ENCODE data around the gene ATG4C. TPM values are rescaled to one million over a fixed set of nuclear protein-coding genes. Genes with fewer than 3 reads are reported as not detected.
"Not testable (repeated sequence)": the region's sequence is repeated elsewhere in the genome, so short reads cannot be mapped to it uniquely, and the experiment has no call there.

ATG4C gene, protein sequence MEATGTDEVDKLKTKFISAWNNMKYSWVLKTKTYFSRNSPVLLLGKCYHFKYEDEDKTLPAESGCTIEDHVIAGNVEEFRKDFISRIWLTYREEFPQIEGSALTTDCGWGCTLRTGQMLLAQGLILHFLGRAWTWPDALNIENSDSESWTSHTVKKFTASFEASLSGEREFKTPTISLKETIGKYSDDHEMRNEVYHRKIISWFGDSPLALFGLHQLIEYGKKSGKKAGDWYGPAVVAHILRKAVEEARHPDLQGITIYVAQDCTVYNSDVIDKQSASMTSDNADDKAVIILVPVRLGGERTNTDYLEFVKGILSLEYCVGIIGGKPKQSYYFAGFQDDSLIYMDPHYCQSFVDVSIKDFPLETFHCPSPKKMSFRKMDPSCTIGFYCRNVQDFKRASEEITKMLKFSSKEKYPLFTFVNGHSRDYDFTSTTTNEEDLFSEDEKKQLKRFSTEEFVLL
- total RNA-seq, result 10 to 100 TPM; 14.6 to 15.9 TPM

DNA sequence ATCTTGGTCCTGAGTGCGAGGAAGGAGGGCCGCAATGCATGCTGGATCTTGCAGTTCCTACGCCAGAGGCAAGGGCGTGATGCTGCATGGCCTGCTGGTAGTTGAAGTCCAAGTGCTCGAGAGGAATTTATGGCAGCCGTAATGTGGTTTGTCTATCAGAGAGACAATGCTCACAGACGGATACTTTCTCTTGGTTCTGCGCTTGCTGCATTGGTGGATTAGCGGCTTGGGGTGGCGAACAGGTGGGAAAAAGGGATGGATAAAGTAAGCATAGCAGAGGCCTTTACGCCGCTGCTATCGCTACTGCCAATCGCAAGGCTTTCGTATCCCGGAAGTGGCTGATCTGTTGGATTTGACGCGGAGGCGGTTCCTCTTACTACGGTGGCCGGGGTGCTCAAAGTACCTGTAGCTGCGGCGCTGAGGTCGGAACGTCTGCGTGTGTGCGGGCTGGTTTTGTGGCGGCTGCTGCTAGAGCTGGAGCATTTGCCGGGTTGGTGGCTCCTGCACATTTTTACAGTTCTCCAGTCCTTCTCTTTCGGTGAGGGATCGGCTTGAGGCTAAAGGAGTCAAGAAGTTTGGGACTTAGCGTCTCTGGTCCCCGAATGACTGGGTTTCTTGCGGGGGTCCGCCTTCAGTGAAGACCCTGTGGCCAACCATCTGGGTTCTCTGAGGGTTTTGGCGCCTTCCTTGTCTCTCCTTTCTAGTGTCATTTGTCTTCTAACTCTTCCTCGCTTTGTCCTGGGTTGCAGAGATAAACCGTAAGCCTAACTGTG is at the start of gene ATG4C:
Gene ATG4C, plus strand, starts transcription at position 397 of the 773 bp plus-strand sequence. CDS start 19,655 bp downstream, outside the sequence.
- peaks cover 11% of the 10 kb centered on the region for H3K4me1 Mint-ChIP-seq (ENCODE audit: low read depth)
- H3K27me3 Mint-ChIP-seq, result peaks cover 4% of the 10 kb centered on the region
- POLR2A ChIA-PET, result interaction anchor here (1.0 kb wide), 1 partner anchor 348 kb away, joined by 4 read pairs; no protein-coding TSS in a partner anchor

DNA sequence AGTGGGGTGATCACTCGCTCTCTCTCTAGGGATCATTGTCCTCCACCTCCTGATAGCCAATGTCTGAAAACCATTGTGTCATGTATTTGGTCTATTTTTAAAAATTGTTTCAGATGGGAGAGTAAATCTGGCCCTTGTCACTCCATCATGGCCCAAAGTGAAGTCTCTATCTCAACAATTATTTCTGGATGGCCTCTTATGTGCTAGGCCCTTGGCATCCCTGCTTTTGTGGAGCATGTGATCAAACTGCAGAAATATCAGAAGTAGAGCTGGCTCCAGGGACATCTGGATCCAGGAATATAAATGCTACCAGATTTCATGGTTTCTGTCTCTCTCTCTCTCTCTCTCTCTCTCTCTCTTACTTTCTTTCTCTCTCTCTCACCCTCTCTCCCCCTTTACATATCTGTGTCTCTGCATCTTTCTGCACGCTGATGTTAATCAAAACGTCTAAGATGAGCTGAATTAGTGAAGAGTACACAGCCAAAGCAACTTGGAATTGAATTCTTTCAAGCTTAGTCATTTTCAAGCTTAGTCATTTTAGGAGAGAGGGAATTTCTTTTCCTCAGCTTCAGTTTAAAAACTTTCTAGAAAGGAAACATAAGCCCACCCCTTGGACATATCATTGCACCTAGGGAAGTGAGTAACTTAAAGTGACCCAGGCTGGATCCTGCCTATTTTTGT is 48.3 kb upstream of the ATG4C start:
- Mint-ChIP-seq H3K27ac (no peak overlapping the region), H3K27me3 (no peaks in the 10 kb centered on the region), H3K4me3 (no peak overlapping the region), H3K36me3 (no peaks in the 10 kb centered on the region), H3K9me3 (no peaks in the 10 kb centered on the region), H3K4me1 (ENCODE audit: low read depth) (no peaks in the 10 kb centered on the region)
- DNase-seq, result no peak
- intact Hi-C loops (cut with micrococcal nuclease), result no loop called here
- CTCF ChIA-PET, result interaction anchor here (1.0 to 1.3 kb wide), 2 partner anchors 10 to 228 kb away, joined by 3 to 4 read pairs; no protein-coding TSS in a partner anchor
- POLR2A ChIA-PET, result no interaction called here

More for the DNA sequence above, at the start of gene ATG4C:
- intact Hi-C loops (cut with micrococcal nuclease), result loop anchor here (1.0 to 5.0 kb wide), 5 partner anchors 95 to 1057 kb away; partner anchors contain the start of genes ALG6 and TM2D1
- no peaks in the 10 kb centered on the region for H3K36me3 Mint-ChIP-seq
- no peaks in the 10 kb centered on the region for H3K9me3 Mint-ChIP-seq
- H3K27ac Mint-ChIP-seq, result no peak within 1 kb of the TSS
- DNase-seq, result peak; percentile 95
- H3K4me3 Mint-ChIP-seq, result no peak within 1 kb of the TSS
- CTCF ChIA-PET, result no interaction called here

DNA sequence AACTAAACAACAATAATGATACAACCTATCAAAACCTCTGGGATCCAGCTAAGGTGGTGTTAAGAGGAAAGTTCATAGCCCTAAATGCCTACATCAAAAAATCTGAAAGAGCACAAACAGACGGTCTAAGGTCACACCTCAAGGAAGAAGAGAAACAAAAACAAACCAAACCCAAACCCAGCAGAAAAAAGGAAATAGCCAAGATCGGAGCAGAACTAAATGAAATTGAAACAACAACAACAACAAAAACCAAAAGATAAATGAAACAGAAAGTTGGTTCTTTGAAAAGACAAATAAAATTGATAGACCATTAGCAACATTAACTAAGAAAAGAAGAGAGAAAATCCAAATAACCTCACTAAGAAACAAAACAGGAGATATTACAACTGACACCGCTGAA is 43.2 kb upstream of the ATG4C start:
- CTCF ChIA-PET; H3K9me3 Mint-ChIP-seq; DNase-seq; intact Hi-C loops (cut with micrococcal nuclease); H3K4me3 Mint-ChIP-seq; H3K4me1 Mint-ChIP-seq (ENCODE audit: low read depth); POLR2A ChIA-PET; H3K36me3 Mint-ChIP-seq; H3K27ac Mint-ChIP-seq; H3K27me3 Mint-ChIP-seq: not testable (repeated sequence)

DNA sequence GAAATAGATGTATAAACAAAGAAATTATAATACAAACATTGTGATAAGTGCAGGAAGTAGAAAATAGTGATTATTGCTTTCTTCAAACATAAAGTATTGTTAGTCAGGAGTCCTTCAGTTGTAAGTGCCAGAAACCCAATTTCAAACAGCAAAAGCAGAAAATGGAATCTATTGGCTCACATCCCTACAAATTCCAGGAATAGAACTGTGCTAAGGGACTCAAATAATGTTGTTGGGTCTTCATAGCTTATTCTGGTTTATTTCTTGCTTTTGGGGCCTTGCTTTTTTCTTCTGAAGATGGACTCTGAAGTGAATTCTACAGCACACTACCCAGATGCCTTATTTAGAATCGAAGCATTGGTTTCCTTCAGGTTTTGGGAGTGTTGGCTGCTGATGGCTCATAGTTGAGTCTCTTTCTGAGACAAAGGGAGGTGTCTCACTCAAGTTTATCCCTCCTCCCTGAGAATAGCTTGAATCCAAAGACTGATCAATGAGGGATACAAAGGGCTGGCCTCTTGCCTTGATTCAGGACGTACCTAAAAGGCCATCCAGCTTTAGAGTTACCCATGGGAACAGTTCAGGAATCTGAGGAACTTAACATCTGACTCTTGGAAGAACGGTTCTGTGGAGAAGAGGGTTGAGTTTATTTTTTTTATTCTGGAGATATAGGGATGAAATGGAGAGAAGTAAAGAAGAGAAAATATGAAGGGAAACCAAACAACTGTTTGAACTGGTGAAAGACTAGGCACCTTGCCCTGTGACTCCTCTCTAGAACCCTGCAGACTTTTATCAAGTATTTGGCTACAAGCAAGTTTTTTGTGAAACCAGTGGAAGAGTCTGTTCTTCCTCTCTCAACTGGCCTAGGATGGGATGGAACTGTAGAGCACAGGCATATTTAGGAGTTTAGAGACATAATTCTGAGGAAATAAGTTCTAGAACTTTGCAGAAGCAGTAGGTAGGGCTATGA is 39.0 kb upstream of the ATG4C start:
- no peaks in the 10 kb centered on the region for H3K9me3 Mint-ChIP-seq
- H3K4me3 Mint-ChIP-seq, result no peak overlapping the region
- H3K36me3 Mint-ChIP-seq, result no peaks in the 10 kb centered on the region
- intact Hi-C loops (cut with micrococcal nuclease), result no loop called here
- DNase-seq, result no peak
- CTCF ChIA-PET, result interaction anchor here (0.6 to 4.2 kb wide), 5 partner anchors 9 to 569 kb away, joined by 3 to 75 read pairs (median 4); no protein-coding TSS in a partner anchor
- H3K4me1 Mint-ChIP-seq (ENCODE audit: low read depth), result no peaks in the 10 kb centered on the region
- POLR2A ChIA-PET, result interaction anchor here (0.7 kb wide), 1 partner anchor 254 kb away, joined by 3 read pairs; no protein-coding TSS in a partner anchor
- H3K27me3 Mint-ChIP-seq, result peaks cover 4% of the 10 kb centered on the region
- H3K27ac Mint-ChIP-seq, result no peak overlapping the region

DNA sequence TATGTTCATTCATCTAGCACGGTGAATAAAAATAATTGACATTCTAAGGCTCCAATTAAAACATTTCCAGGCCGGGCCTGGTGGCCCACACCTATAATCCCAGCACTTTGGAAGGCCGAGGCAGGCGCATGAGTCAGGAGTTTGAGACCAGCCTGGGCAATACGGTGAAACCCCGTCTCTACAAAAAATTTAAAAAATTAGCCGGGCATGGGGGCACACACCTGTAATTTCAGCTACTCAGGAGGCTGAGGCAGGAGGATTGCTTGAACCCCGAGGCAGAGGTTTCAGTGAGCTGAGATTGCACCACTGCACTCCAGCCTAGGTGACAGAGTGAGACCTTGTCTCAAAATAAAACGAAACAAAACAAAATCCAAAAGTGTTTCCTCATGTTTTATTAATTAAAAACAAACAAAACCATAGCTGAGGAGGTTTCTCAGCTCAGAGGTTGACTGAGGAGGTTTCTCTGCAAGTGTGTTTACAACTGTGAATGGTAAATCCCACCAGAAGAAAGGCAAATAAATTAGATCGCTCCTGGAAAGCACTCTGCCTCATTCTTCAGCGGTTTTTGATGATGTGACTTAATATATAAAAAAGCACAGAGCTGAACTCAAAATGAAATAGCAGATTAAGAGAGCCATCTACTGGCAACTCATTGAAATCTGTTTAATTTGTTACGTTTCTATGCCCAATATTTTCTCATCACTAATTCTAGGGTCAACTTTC is 37.7 kb upstream of the ATG4C start:
- intact Hi-C loops (cut with micrococcal nuclease), result loop anchor here (1.0 to 2.0 kb wide), 3 partner anchors 238 to 571 kb away; no protein-coding TSS in a partner anchor
- Mint-ChIP-seq H3K36me3 (no peaks in the 10 kb centered on the region), H3K4me1 (ENCODE audit: low read depth) (no peaks in the 10 kb centered on the region), H3K9me3 (no peaks in the 10 kb centered on the region), H3K27me3 (peaks cover 4% of the 10 kb centered on the region), H3K4me3 (no peak overlapping the region), H3K27ac (no peak overlapping the region)
- CTCF ChIA-PET, result interaction anchor here (0.7 to 4.2 kb wide), 26 partner anchors 10 to 663 kb away, joined by 3 to 75 read pairs (median 3); no protein-coding TSS in a partner anchor
- POLR2A ChIA-PET, result interaction anchor here (0.7 kb wide), 1 partner anchor 256 kb away, joined by 3 read pairs; no protein-coding TSS in a partner anchor
- no peak for DNase-seq

DNA sequence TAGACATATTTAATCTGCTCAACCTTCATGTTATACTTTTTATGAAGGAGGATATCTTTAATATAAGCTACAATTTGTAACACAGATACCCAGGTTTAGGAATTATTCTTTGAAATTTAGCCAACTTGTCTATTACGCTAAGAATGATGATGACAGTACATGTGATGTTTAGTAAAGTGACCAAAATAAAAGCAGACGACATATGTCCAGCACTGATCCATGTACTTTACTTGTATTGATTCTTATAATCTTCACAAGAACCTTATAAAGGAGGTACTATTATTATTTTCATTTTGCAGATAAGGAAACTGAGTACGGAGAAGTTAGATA is 37.2 kb upstream of the ATG4C start:
- POLR2A ChIA-PET, result no interaction called here

DNA sequence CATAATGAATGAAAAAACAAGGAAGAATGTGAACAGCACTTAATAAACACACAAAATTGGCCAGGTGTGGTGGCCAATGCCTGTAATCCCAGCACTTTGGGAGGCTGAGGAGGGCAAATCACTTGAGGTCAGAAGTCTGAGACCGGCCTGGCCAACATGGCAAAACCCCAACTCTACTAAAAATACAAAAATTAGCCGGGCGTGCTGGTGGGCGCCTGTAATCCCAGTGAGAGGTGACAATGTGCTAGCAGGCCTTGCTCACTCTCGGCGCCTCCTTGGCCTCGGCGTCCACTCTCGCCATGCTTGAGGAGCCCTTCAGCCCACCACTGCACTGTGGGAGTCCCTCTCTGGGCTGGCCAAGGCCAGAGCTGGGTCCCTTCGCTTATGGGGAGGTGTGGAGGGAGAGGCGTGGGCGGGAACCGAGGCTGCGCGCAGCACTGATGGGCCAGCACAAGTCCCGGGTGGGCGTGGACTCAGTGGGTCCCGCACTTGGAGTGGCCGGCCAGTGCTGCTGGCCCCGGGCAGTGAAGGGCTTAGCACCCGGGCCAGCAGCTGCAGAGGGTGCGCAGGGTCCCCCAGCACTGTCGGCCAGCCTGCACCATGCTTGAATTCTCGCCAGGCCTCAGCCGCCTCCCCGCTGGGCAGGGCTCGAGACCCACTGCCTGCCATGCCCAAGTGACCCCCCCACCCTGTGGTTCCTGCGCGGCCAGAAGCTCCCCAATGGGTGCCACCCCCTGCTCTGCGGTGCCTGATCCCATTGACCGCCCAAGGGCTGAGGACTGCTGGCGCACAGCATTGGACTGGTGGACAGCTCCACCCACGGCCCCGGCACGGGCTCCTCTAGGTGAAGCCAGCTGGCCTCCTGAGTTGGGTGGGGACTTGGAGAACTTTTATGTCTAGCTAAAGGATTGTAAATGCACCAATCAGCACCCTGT is 30.6 kb upstream of the ATG4C start:
- Mint-ChIP-seq H3K4me3 (no peak overlapping the region), H3K4me1 (ENCODE audit: low read depth) (no peaks in the 10 kb centered on the region), H3K36me3 (no peaks in the 10 kb centered on the region), H3K9me3 (no peaks in the 10 kb centered on the region), H3K27ac (no peak overlapping the region), H3K27me3 (peaks cover 2% of the 10 kb centered on the region)
- intact Hi-C loops (cut with micrococcal nuclease), result no loop called here
- ChIA-PET CTCF (no interaction called here), POLR2A (no interaction called here)
- no peak for DNase-seq

More for the DNA sequence above, 37.2 kb upstream of the ATG4C start:
- no peak overlapping the region for H3K4me3 Mint-ChIP-seq
- CTCF ChIA-PET, result interaction anchor here (0.7 to 4.2 kb wide), 23 partner anchors 11 to 664 kb away, joined by 3 to 75 read pairs (median 3); no protein-coding TSS in a partner anchor
- peaks cover 4% of the 10 kb centered on the region for H3K27me3 Mint-ChIP-seq
- H3K9me3 Mint-ChIP-seq, result no peaks in the 10 kb centered on the region
- H3K36me3 Mint-ChIP-seq, result no peaks in the 10 kb centered on the region
- no peaks in the 10 kb centered on the region for H3K4me1 Mint-ChIP-seq (ENCODE audit: low read depth)
- no peak for DNase-seq
- intact Hi-C loops (cut with micrococcal nuclease), result loop anchor here (1.0 to 2.0 kb wide), 3 partner anchors 238 to 572 kb away; no protein-coding TSS in a partner anchor
- no peak overlapping the region for H3K27ac Mint-ChIP-seq

DNA sequence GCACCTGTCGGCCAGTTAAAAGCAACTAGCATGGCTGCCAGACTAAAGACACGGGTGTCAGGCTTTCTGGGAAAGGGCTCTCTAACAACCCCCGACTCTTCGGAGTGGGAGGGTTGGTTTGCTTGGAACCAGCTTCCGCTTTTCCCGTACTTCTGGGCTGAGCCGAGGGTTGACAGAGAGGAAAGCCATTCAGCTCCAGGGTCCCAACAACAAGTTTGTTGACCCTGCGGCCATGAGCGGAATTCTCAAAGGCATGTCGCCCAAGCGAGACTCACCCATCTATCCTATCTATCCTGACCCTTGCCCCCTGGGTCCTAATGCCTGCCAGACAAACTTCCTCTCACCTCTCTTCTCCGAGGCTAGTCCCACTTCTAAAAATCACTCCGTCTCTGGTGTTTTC is 29.0 kb upstream of the ATG4C start:
- CTCF ChIA-PET; H3K4me3 Mint-ChIP-seq; H3K27ac Mint-ChIP-seq; H3K36me3 Mint-ChIP-seq; H3K27me3 Mint-ChIP-seq; H3K4me1 Mint-ChIP-seq (ENCODE audit: low read depth); H3K9me3 Mint-ChIP-seq; intact Hi-C loops (cut with micrococcal nuclease); POLR2A ChIA-PET; DNase-seq: not testable (repeated sequence)

DNA sequence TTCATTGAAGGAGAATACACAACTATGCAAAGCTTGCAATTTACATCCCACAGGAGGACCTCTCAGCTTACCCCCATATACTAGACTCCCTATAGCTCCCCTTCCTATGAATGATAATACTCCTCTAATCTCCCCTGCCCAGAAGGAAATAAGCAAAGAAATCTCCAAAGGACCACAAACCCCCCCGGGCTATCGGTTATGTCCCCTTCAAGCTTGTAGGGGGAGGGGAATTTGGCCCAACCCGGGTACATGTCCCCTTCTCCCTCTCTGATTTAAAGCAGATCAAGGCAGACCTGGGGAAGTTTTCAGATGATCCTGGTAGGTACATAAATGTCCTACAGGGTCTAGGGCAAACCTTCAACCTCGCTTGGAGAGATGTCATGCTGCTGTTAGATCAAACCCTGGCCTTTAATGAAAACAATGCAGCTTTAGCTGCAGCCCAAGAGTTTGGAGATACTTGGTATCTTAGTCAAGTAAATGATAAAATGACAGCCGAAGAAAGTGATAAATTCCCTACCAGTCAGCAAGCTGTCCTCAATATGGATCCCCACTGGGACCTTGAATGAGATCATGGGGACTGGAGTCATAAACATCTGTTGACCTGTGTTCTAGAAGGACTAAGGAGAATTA is 27.6 kb upstream of the ATG4C start:
- H3K36me3 Mint-ChIP-seq; CTCF ChIA-PET; H3K9me3 Mint-ChIP-seq; H3K4me1 Mint-ChIP-seq (ENCODE audit: low read depth); H3K27me3 Mint-ChIP-seq; POLR2A ChIA-PET; intact Hi-C loops (cut with micrococcal nuclease); DNase-seq; H3K27ac Mint-ChIP-seq; H3K4me3 Mint-ChIP-seq: not testable (repeated sequence)

Data from activated CD4-positive, alpha-beta memory T cell treated with anti-CD3 and anti-CD28 coated beads for 36 hours (primary cell).